GM23338 (cell line): Measurements from ENCODE around the gene AK3. TPM values are rescaled to one million over a fixed set of nuclear protein-coding genes. Genes with fewer than 3 reads are reported as not detected.
A peak's percentile ranks its signal among the peaks of the same experiment; 100 is the strongest.

Source experiments
- ATAC-seq: fragments of 200-7000 bp; cut with Tn5 transposase; 3 replicates; pipeline ENCODE4 v1.9.1; 2020
- DNase-seq: peaks from one replicate; pipeline ENCODE4 v3.0.0-alpha.2; 2015; ENCODE audit warnings: low spot score
- H2AFZ ChIP-seq: fragments of 200-600 bp; sonication (generic); 2 replicates; pipeline ENCODE4 v1.8.0; 2016; ENCODE audit warnings: antibody characterized with exemption, mild to moderate bottlenecking, moderate library complexity
- H3F3A ChIP-seq: fragments of 200-600 bp; sonication (generic); replicated peaks from 2 replicates; pipeline ENCODE4 v1.8.0; 2017; ENCODE audit warnings: antibody characterized with exemption, mixed run types, low read depth
- H3K27ac ChIP-seq: fragments of 200-600 bp; sonication (generic); 2 replicates; pipeline ENCODE4 v1.6.1; 2016; ENCODE audit warnings: low read depth
- H3K27me3 ChIP-seq: fragments of 200-600 bp; sonication (generic); 2 replicates; pipeline ENCODE4 v1.8.0; 2016; ENCODE audit warnings: mild to moderate bottlenecking, mixed run types, moderate library complexity; ENCODE audit not compliant: insufficient read depth
- H3K36me3 ChIP-seq: fragments of 200-600 bp; sonication (generic); 2 replicates; pipeline ENCODE4 v1.8.0; 2016; ENCODE audit warnings: mild to moderate bottlenecking; ENCODE audit not compliant: insufficient read depth
- H3K4me1 ChIP-seq: fragments of 200-600 bp; sonication (generic); 2 replicates; pipeline ENCODE4 v1.8.0; 2016; ENCODE audit warnings: mild to moderate bottlenecking, moderate library complexity; ENCODE audit not compliant: insufficient read depth
- H3K4me2 ChIP-seq: fragments of 200-600 bp; sonication (generic); 2 replicates; pipeline ENCODE4 v1.7.1; 2017; ENCODE audit warnings: mixed run types
- H3K4me3 ChIP-seq: fragments of 200-600 bp; sonication (generic); 2 replicates; pipeline ENCODE4 v1.6.1; 2016; ENCODE audit warnings: mixed run types
- H3K79me2 ChIP-seq: fragments of 200-600 bp; sonication (generic); replicated peaks from 2 replicates; pipeline ENCODE4 v1.8.0; 2017; ENCODE audit warnings: mild to moderate bottlenecking; ENCODE audit not compliant: insufficient read depth
- H3K9me2 ChIP-seq: fragments of 200-600 bp; sonication (generic); 2 replicates; pipeline ENCODE4 v1.8.0; 2017; ENCODE audit not compliant: insufficient read depth
- H4K20me1 ChIP-seq: fragments of 200-600 bp; sonication (generic); replicated peaks from 2 replicates; pipeline ENCODE4 v1.8.0; 2017; ENCODE audit warnings: mild to moderate bottlenecking; ENCODE audit not compliant: insufficient read depth
- H3K27ac Mint-ChIP-seq: 2 replicates; pipeline ENCODE4 v1.8.0; 2020; ENCODE audit warnings: inconsistent platforms, mild to moderate bottlenecking, moderate library complexity, mixed read lengths
- H3K27me3 Mint-ChIP-seq: 3 replicates; pipeline ENCODE4 v1.8.0; 2022; ENCODE audit warnings: low read depth, mild to moderate bottlenecking, moderate library complexity, mixed read lengths, inconsistent platforms; ENCODE audit not compliant: insufficient read depth, poor library complexity
- H3K36me3 Mint-ChIP-seq: 3 replicates; pipeline ENCODE4 v1.8.0; 2021; ENCODE audit warnings: low read depth, mild to moderate bottlenecking, inconsistent platforms, moderate library complexity, mixed read lengths
- H3K4me1 Mint-ChIP-seq: 3 replicates; pipeline ENCODE4 v1.8.0; 2020; ENCODE audit warnings: mild to moderate bottlenecking, inconsistent platforms, mixed read lengths
- H3K4me3 Mint-ChIP-seq: 3 replicates; pipeline ENCODE4 v1.8.0; 2021; ENCODE audit warnings: moderate library complexity, mild to moderate bottlenecking, inconsistent platforms, mixed read lengths
- H3K9me3 Mint-ChIP-seq: 3 replicates; pipeline ENCODE4 v1.8.0; 2020; ENCODE audit warnings: moderate library complexity, mild to moderate bottlenecking, inconsistent platforms, mixed read lengths
- CREB1 ChIP-seq: fragments of 250-450 bp; sonication (Bioruptor Pico); IDR thresholded peaks from 2 replicates; pipeline ENCODE4 v1.5.0; 2020; ENCODE audit warnings: low read depth, mild to moderate bottlenecking, moderate library complexity
- CTCF ChIP-seq, 2 experiments: fragments of 200-600 bp in 1 of 2; sonication (generic) in 1 of 2; conservative IDR thresholded peaks; 2 replicates each; pipeline versions ENCODE4 v1.5.1 to v1.6.1; 2016 to 2017; ENCODE audit warnings: antibody characterized with exemption in 2 of 2, low read depth in 2 of 2, mild to moderate bottlenecking in 2 of 2, moderate library complexity in 1 of 2
- ETS1 ChIP-seq: IDR thresholded peaks from 2 replicates; pipeline ENCODE4 v1.6.1; 2016; ENCODE audit warnings: antibody characterized with exemption
- EZH2 ChIP-seq: fragments of 200-600 bp; sonication (generic); IDR thresholded peaks from one replicate; pipeline ENCODE4 v1.8.0; 2017; ENCODE audit warnings: antibody characterized with exemption, mild to moderate bottlenecking, low read depth; ENCODE audit not compliant: unreplicated experiment
- JUNB ChIP-seq: IDR thresholded peaks from one replicate; pipeline ENCODE4 v1.6.1; 2016; ENCODE audit warnings: antibody characterized with exemption; ENCODE audit not compliant: unreplicated experiment
- POLR2AphosphoS5 ChIP-seq: IDR thresholded peaks from 2 replicates; pipeline ENCODE4 v1.6.1; 2016; ENCODE audit warnings: antibody characterized with exemption, low read depth
- polyA plus RNA-seq: library from polyadenylated mRNA; unstranded; fragments of >200 nt; fragmentation: Nextera tagmentation; extraction: Ambion mirVana; gene quantifications from 2 replicates; pipeline ENCODE4 v1.2.1, GENCODE V29; 2016
- total RNA-seq: library from RNA; depleted of rRNA; stranded (reverse); fragments of >200 nt; shearing (Covaris generic); gene quantifications from 2 replicates; pipeline ENCODE4 v1.2.3, GENCODE V29; 2014

The AK3 gene
- total and polyA plus RNA-seq, 2 experiments from 2014 or later: 30.1 to 40.2 TPM

GRCh38 chr9:4741365-4742089, 525 bp upstream of the AK3 start:
- H2AFZ ChIP-seq: peak overlapping the region; percentile 95
- peaks cover 13% of the 10 kb centered on the region for H3K27me3 Mint-ChIP-seq
- DNase-seq: peak; percentile 66
- no peak for TF ChIP-seq CREB1
- TF ChIP-seq ETS1: no peak
- TF ChIP-seq POLR2AphosphoS5: peak; percentile 49
- 0 out of 2 replicates have a peak overlapping the region, but pooled peaks have one; percentile 2 for H3K27ac Mint-ChIP-seq
- H3K9me3 Mint-ChIP-seq: no peaks in the 10 kb centered on the region; the same call in 2 of the 3 replicates
- H3K4me1 ChIP-seq: peaks cover 36% of the 10 kb centered on the region
- H4K20me1 ChIP-seq: peaks cover 11% of the 10 kb centered on the region
- H3K4me1 Mint-ChIP-seq: peaks cover 32% of the 10 kb centered on the region
- H3K4me2 ChIP-seq: peak overlapping the region; percentile 83
- H3K27ac ChIP-seq: no peak overlapping the region; the same call in 1 of the 2 replicates
- no peaks in the 10 kb centered on the region; the same call in 2 of the 3 replicates for H3K36me3 Mint-ChIP-seq
- H3K36me3 ChIP-seq: no peaks in the 10 kb centered on the region
- no peaks in the 10 kb centered on the region for H3K27me3 ChIP-seq
- ATAC-seq: peak; percentile 45
- H3K9me2 ChIP-seq: no peaks in the 10 kb centered on the region
- H3F3A ChIP-seq: no peaks in the 10 kb centered on the region; the same call in 1 of the 2 replicates
- H3K4me3 ChIP-seq: peak overlapping the region; percentile 64
- H3K4me3 Mint-ChIP-seq: peak overlapping the region; percentile 84
- peaks cover 38% of the 10 kb centered on the region for H3K79me2 ChIP-seq

GRCh38 chr9:4740388-4740637, 689 bp downstream of the AK3 start:
- TF ChIP-seq EZH2: no peak
- no peak for TF ChIP-seq JUNB
- peaks cover 11% of the 10 kb centered on the region for H4K20me1 ChIP-seq
- peak; percentile 42; the same call in 2 of the 3 replicates for ATAC-seq
- no peaks in the 10 kb centered on the region; the same call in 1 of the 2 replicates for H3F3A ChIP-seq
- peak overlapping the region; percentile 83 for H3K4me2 ChIP-seq
- H3K27ac ChIP-seq: peak overlapping the region; percentile 33
- no peaks in the 10 kb centered on the region for H3K9me2 ChIP-seq
- no peak for DNase-seq
- peak overlapping the region; percentile 84 for H3K4me3 Mint-ChIP-seq
- peaks cover 13% of the 10 kb centered on the region for H3K27me3 Mint-ChIP-seq
- peaks cover 32% of the 10 kb centered on the region for H3K4me1 Mint-ChIP-seq
- no peaks in the 10 kb centered on the region; the same call in 2 of the 3 replicates for H3K36me3 Mint-ChIP-seq
- no peaks in the 10 kb centered on the region for H3K36me3 ChIP-seq
- H3K27ac Mint-ChIP-seq: peak overlapping the region; percentile 68; the same call in 1 of the 2 replicates
- H3K27me3 ChIP-seq: no peaks in the 10 kb centered on the region
- H3K4me3 ChIP-seq: peak overlapping the region; percentile 64
- H3K9me3 Mint-ChIP-seq: no peaks in the 10 kb centered on the region; the same call in 2 of the 3 replicates
- H3K79me2 ChIP-seq: peaks cover 46% of the 10 kb centered on the region
- H2AFZ ChIP-seq: peak overlapping the region; percentile 92; the same call in 1 of the 2 replicates
- H3K4me1 ChIP-seq: peaks cover 36% of the 10 kb centered on the region

- no peaks in the 10 kb centered on the region for H3K27me3 ChIP-seq
- no peaks in the 10 kb centered on the region; the same call in 2 of the 3 replicates for H3K9me3 Mint-ChIP-seq
- no peaks in the 10 kb centered on the region for H3K9me2 ChIP-seq
- H3K4me3 Mint-ChIP-seq: peak overlapping the region; percentile 84
- peaks cover 48% of the 10 kb centered on the region for H3K79me2 ChIP-seq
- H3K36me3 ChIP-seq: no peaks in the 10 kb centered on the region
- peak overlapping the region; percentile 64 for H3K4me3 ChIP-seq
- peaks cover 11% of the 10 kb centered on the region for H4K20me1 ChIP-seq
- peak overlapping the region; percentile 33; the same call in 1 of the 2 replicates for H3K27ac ChIP-seq
- H3K4me2 ChIP-seq: peak overlapping the region; percentile 83
- peaks cover 36% of the 10 kb centered on the region for H3K4me1 ChIP-seq
- ATAC-seq (no peak), DNase-seq (peak; percentile 23)
- H3K27ac Mint-ChIP-seq: no peak overlapping the region; the same call in 1 of the 2 replicates
- H3K36me3 Mint-ChIP-seq: no peaks in the 10 kb centered on the region; the same call in 2 of the 3 replicates
- peaks cover 13% of the 10 kb centered on the region for H3K27me3 Mint-ChIP-seq
- no peaks in the 10 kb centered on the region; the same call in 1 of the 2 replicates for H3F3A ChIP-seq
- H2AFZ ChIP-seq: peak overlapping the region; percentile 92; the same call in 1 of the 2 replicates
- peaks cover 32% of the 10 kb centered on the region for H3K4me1 Mint-ChIP-seq
- TF ChIP-seq CTCF (conservative IDR thresholded peaks at IDR 0.05; ENCODE audit: low read depth in 2 of 2): 0 out of 4 replicates have a peak, but pooled peaks of 1 of the 2 experiments have one; percentile 1
These were observed 1.2 kb downstream of the AK3 start for GRCh38 chr9:4739587-4740387.
